Activated T-cell treated with anti-CD3 and anti-CD28 coated beads for 48 hours (primary cell): ENCODE data around the gene NCCRP1.

ENCODE experiments used
- DNase-seq: peaks from one replicate; pipeline ENCODE4 v3.0.0-alpha.2; 2020; ENCODE audit warnings: low read depth

Gene NCCRP1

GRCh38 chr19:39196860-39197562 lies at the start of gene NCCRP1:
Gene NCCRP1 (plus strand): TSS chr19:39196964. CDS start chr19:39196983, 19 bp downstream.
- no peak for DNase-seq

GRCh38 chr19:39147480-39147879 lies 49.3 kb upstream of the NCCRP1 start:
- DNase-seq = no peak

GRCh38 chr19:39148939-39149529 lies 47.7 kb upstream of the NCCRP1 start:
- no peak for DNase-seq

- no peak for DNase-seq
These were observed 46.5 kb upstream of the NCCRP1 start for GRCh38 chr19:39150235-39150634.

GRCh38 chr19:39150807-39151600 lies 45.8 kb upstream of the NCCRP1 start:
- DNase-seq = no peak

GRCh38 chr19:39152066-39152465 lies 44.7 kb upstream of the NCCRP1 start:
- no peak for DNase-seq

GRCh38 chr19:39154100-39154628 lies 42.6 kb upstream of the NCCRP1 start:
- DNase-seq = no peak

- DNase-seq = no peak
These were observed 42.1 kb upstream of the NCCRP1 start for GRCh38 chr19:39154629-39155100.

- DNase-seq = no peak
These were observed 41.6 kb upstream of the NCCRP1 start for GRCh38 chr19:39155114-39155700.

GRCh38 chr19:39155741-39156140 lies 41.0 kb upstream of the NCCRP1 start:
- DNase-seq = no peak

- peak; percentile 11 for DNase-seq
These were observed 40.2 kb upstream of the NCCRP1 start for GRCh38 chr19:39156326-39157230.

GRCh38 chr19:39157275-39157996 lies 39.3 kb upstream of the NCCRP1 start:
- no peak for DNase-seq

- DNase-seq = no peak
These were observed 38.8 kb upstream of the NCCRP1 start for GRCh38 chr19:39157997-39158389.

- DNase-seq = no peak
These were observed 38.0 kb upstream of the NCCRP1 start for GRCh38 chr19:39158646-39159260.

- no peak for DNase-seq
These were observed 36.3 kb upstream of the NCCRP1 start for GRCh38 chr19:39160523-39160861.

- DNase-seq = no peak
These were observed 35.7 kb upstream of the NCCRP1 start for GRCh38 chr19:39160889-39161672.

GRCh38 chr19:39162441-39163043 lies 34.2 kb upstream of the NCCRP1 start:
- DNase-seq = no peak

- DNase-seq = no peak
These were observed 33.1 kb upstream of the NCCRP1 start for GRCh38 chr19:39163621-39164020.

- no peak for DNase-seq
These were observed 32.5 kb upstream of the NCCRP1 start for GRCh38 chr19:39164289-39164688.
